Measurements from ENCODE around the gene RITA1. TPM values are rescaled to one million over a fixed set of nuclear protein-coding genes. Genes with fewer than 3 reads are reported as not detected.
A peak's percentile ranks its signal among the peaks of the same experiment; 100 is the strongest.

RITA1 gene
- total and polyA plus RNA-seq, 10 of the 15 experiments (the other 5 are each of a cell fraction or from before 2014, with no cell fraction given): 2.3 to 39.9 (median 24.8) TPM

- TF ChIP-seq ZNF687 (IDR thresholded peaks at IDR 0.05): no peak
- no peak for TF ChIP-seq TCF3 (IDR thresholded peaks at IDR 0.05; ENCODE audit: borderline replicate concordance, insufficient read depth, low read depth, low read length)
- TF ChIP-seq CTCF (IDR thresholded peaks at IDR 0.05 in 2 of 3, conservative IDR thresholded peaks at IDR 0.05 in 1 of 3; ENCODE audit: control insufficient read depth in 2 of 3, extremely low read depth in 1 of 3, insufficient read depth in 1 of 3, low read depth in 3 of 3, low read length in 3 of 3): no peak
- TF ChIP-seq ATF7 (IDR thresholded peaks at IDR 0.05; ENCODE audit: low read depth): peak; percentile 39; the same call in 1 of the 2 replicates
- no peak for TF ChIP-seq PRDM15 (CRISPR knock-in tag; IDR thresholded peaks at IDR 0.05)
- TF ChIP-seq E4F1 (IDR thresholded peaks at IDR 0.05; ENCODE audit: borderline replicate concordance, partially characterized antibody): no peak
- no peak for TF ChIP-seq NBN (IDR thresholded peaks at IDR 0.05)
- TF ChIP-seq PML (IDR thresholded peaks at IDR 0.05; ENCODE audit: low read length): no peak
- TF ChIP-seq FOXK2 (IDR thresholded peaks at IDR 0.05): no peak
- TF ChIP-seq HDAC2 (IDR thresholded peaks at IDR 0.05): no peak
- TF ChIP-seq MYC (IDR thresholded peaks at IDR 0.05; ENCODE audit: insufficient read depth, insufficient read length, insufficient replicate concordance, low read length, severe bottlenecking): no peak
- TF ChIP-seq SREBF2 (IDR thresholded peaks at IDR 0.05; ENCODE audit: low read length): no peak
- no peak for TF ChIP-seq EP300 (IDR thresholded peaks at IDR 0.05; ENCODE audit: borderline replicate concordance in 1 of 2, control insufficient read depth in 1 of 2, low read depth in 2 of 2, low read length in 2 of 2)
- no peak for TF ChIP-seq MEF2A (IDR thresholded peaks at IDR 0.05; ENCODE audit: insufficient read depth, low read depth, low read length)
- 0 out of 2 replicates have a peak, but pooled peaks have one; percentile 4 for TF ChIP-seq CHD2 (IDR thresholded peaks at IDR 0.05; ENCODE audit: borderline replicate concordance, low read depth, low read length)
Observed at GRCh38 chr12:113184098-113184899, 1.2 kb upstream of the RITA1 start (continued).
